NCI-H128 (cell line): ENCODE measurements around the gene NXN.
"Not testable (repeated sequence)": the region's sequence is repeated elsewhere in the genome, so short reads cannot be mapped to it uniquely, and the experiment has no call there.

Experiments used
- DNase-seq: peaks from one replicate; lab custom pipeline; 2025; ENCODE audit not compliant: unreplicated experiment; lab: John Stamatoyannopoulos, UW

NXN gene

GRCh38 chr17:923633-924032 is 55.9 kb downstream of the NXN start:
- no peak for DNase-seq

- no peak for DNase-seq
Observed at GRCh38 chr17:921161-921560, 58.4 kb downstream of the NXN start.

- no peak for DNase-seq
Observed at GRCh38 chr17:920190-920589, 59.4 kb downstream of the NXN start.

- DNase-seq: no peak
Observed at GRCh38 chr17:917941-918740, 61.4 kb downstream of the NXN start.

GRCh38 chr17:917391-917811 is 62.2 kb downstream of the NXN start:
- DNase-seq: no peak

GRCh38 chr17:916315-916714 is 63.3 kb downstream of the NXN start:
- no peak for DNase-seq

GRCh38 chr17:915538-916201 is 63.9 kb downstream of the NXN start:
- DNase-seq: peak; percentile 90

- no peak for DNase-seq
Observed at GRCh38 chr17:914561-914960, 65.0 kb downstream of the NXN start.

- no peak for DNase-seq
Observed at GRCh38 chr17:913207-913606, 66.4 kb downstream of the NXN start.

GRCh38 chr17:909642-910323 is 69.8 kb downstream of the NXN start:
- DNase-seq: no peak

GRCh38 chr17:907725-908124 is 71.9 kb downstream of the NXN start:
- DNase-seq: no peak

GRCh38 chr17:905708-906107 is 73.9 kb downstream of the NXN start:
- DNase-seq: not testable (repeated sequence)

- DNase-seq: no peak
Observed at GRCh38 chr17:903691-904481, 75.7 kb downstream of the NXN start.

- DNase-seq: no peak
Observed at GRCh38 chr17:902463-902862, 77.1 kb downstream of the NXN start.

GRCh38 chr17:901964-902363 is 77.6 kb downstream of the NXN start:
- no peak for DNase-seq

GRCh38 chr17:901191-901950 is 78.2 kb downstream of the NXN start:
- DNase-seq: no peak

- DNase-seq: no peak
Observed at GRCh38 chr17:900336-900934, 79.1 kb downstream of the NXN start.

- DNase-seq: no peak
Observed at GRCh38 chr17:897970-898619, 81.5 kb downstream of the NXN start.

GRCh38 chr17:896953-897661 is 82.5 kb downstream of the NXN start:
- DNase-seq: no peak
